ENCODE data around the gene PLA2G12B. TPM values are rescaled to one million over a fixed set of nuclear protein-coding genes. Genes with fewer than 3 reads are reported as not detected.
"Not testable (repeated sequence)": the region's sequence is repeated elsewhere in the genome, so short reads cannot be mapped to it uniquely, and the experiment has no call there.

PLA2G12B gene
- total RNA-seq, 4 donors from 2014 or later = not detected

- Histone ChIP-seq H3K27ac (replicated peaks in 1 of 4) (no peak overlapping the region), H3K4me1 (no peaks in the 10 kb centered on the region), H3K4me3 (no peak overlapping the region), H3K9me3 (peaks cover 0 to 15% (median 13%) of the 10 kb centered on the region in 4 donors), H3K27me3 (no peaks in the 10 kb centered on the region), H3K36me3 (no peaks in the 10 kb centered on the region)
- TF ChIP-seq EP300 (IDR thresholded peaks at IDR 0.05) = no peak
- TF ChIP-seq, protein P1, sequence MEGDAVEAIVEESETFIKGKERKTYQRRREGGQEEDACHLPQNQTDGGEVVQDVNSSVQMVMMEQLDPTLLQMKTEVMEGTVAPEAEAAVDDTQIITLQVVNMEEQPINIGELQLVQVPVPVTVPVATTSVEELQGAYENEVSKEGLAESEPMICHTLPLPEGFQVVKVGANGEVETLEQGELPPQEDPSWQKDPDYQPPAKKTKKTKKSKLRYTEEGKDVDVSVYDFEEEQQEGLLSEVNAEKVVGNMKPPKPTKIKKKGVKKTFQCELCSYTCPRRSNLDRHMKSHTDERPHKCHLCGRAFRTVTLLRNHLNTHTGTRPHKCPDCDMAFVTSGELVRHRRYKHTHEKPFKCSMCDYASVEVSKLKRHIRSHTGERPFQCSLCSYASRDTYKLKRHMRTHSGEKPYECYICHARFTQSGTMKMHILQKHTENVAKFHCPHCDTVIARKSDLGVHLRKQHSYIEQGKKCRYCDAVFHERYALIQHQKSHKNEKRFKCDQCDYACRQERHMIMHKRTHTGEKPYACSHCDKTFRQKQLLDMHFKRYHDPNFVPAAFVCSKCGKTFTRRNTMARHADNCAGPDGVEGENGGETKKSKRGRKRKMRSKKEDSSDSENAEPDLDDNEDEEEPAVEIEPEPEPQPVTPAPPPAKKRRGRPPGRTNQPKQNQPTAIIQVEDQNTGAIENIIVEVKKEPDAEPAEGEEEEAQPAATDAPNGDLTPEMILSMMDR (IDR thresholded peaks at IDR 0.05) = no peak
- intact Hi-C loops (cut with DNase I) = no loop called here
- WGBS = 95% methylated on average over 8 of the region's 8 CpGs
- no peak for DNase-seq (ENCODE audit: extremely low spot score)
These were observed 36.3 kb downstream of the PLA2G12B start for GRCh38 chr10:72918352-72918751.

DNA sequence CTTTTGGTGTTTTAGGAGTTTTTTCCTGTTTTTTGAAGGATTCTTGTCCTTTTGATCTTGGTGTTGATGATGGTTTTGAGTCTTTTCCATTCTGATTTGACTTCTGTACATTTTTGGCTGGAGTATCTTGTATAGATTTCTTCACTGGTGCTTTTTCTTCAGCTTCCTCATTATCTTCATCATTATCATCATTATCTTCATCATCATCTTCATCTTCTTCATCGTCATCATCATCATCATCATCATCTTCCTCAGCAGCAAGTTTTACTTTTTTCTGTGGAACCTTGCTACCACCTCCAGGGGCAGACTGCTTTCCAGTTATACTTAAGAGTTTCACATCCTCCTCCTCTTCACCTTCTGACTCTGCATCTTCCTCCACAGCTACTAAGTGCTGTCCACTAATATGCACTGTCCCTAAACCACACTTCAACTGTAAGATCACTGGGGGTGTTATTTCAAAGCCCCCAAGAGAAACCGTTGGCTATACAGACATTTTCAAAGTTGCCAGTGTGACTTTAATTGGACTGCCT, 36.7 kb downstream of the PLA2G12B start:
- intact Hi-C loops (cut with DNase I); H3K27ac ChIP-seq (replicated peaks in 1 of 4); H3K36me3 ChIP-seq; DNase-seq (ENCODE audit: extremely low spot score); H3K4me3 ChIP-seq; H3K27me3 ChIP-seq; H3K4me1 ChIP-seq: not testable (repeated sequence)
- WGBS = 91% methylated on average over 2 of the region's 2 CpGs
- peaks cover 0 to 15% (median 13%) of the 10 kb centered on the region in 4 donors for H3K9me3 ChIP-seq

DNA sequence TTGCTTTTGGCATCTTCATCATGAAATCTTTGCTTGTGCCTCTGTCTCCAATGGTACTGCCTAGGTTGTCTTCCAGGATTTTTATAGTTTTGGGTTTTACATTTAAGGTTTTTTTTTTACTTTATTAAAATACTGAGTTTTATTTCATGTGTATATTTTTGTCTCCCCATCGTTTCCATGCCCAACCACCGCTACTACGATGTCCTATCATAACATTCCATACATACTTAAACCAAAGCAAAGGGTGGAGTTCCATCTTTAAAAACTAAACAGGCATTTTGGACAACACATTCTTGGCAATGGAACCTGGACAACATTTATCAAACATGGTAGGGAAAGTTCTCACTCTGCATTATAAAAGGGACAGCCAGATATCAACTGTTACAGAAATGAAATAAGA, 37.4 kb downstream of the PLA2G12B start:
- H3K27ac ChIP-seq (replicated peaks in 1 of 4); H3K4me1 ChIP-seq; intact Hi-C loops (cut with DNase I); H3K4me3 ChIP-seq; H3K27me3 ChIP-seq; DNase-seq (ENCODE audit: extremely low spot score); H3K36me3 ChIP-seq: not testable (repeated sequence)
- H3K9me3 ChIP-seq = peaks cover 0 to 14% (median 12%) of the 10 kb centered on the region in 4 donors
- 69% methylated on average over 3 of the region's 3 CpGs for WGBS

GRCh38 chr10:72913287-72913686, 41.3 kb downstream of the PLA2G12B start:
- Histone ChIP-seq H3K27me3 (no peaks in the 10 kb centered on the region), H3K36me3 (no peaks in the 10 kb centered on the region), H3K4me1 (no peaks in the 10 kb centered on the region), H3K4me3 (no peak overlapping the region), H3K9me3 (no peaks in the 10 kb centered on the region), H3K27ac (replicated peaks in 1 of 4) (no peak overlapping the region)
- DNase-seq (ENCODE audit: extremely low spot score) = no peak
- TF ChIP-seq POLR2A (IDR thresholded peaks at IDR 0.05; ENCODE audit: low read depth) (no peak), EP300 (IDR thresholded peaks at IDR 0.05) (no peak), POLR2AphosphoS5 (IDR thresholded peaks at IDR 0.05) (no peak)
- TF ChIP-seq, protein P1 (IDR thresholded peaks at IDR 0.05) = no peak
- intact Hi-C loops (cut with DNase I) = no loop called here
- 80% methylated on average over 7 of the region's 7 CpGs for WGBS

GRCh38 chr10:72912736-72913135, 41.9 kb downstream of the PLA2G12B start:
- Histone ChIP-seq H3K27ac (replicated peaks in 1 of 4) (no peak overlapping the region), H3K9me3 (no peaks in the 10 kb centered on the region), H3K4me1 (no peaks in the 10 kb centered on the region), H3K36me3 (no peaks in the 10 kb centered on the region), H3K4me3 (no peak overlapping the region), H3K27me3 (no peaks in the 10 kb centered on the region)
- TF ChIP-seq, protein P1 (IDR thresholded peaks at IDR 0.05) = no peak
- TF ChIP-seq POLR2AphosphoS5 (IDR thresholded peaks at IDR 0.05) = no peak
- TF ChIP-seq POLR2A (IDR thresholded peaks at IDR 0.05; ENCODE audit: low read depth) = no peak
- TF ChIP-seq EP300 (IDR thresholded peaks at IDR 0.05) = no peak
- intact Hi-C loops (cut with DNase I) = no loop called here
- WGBS = 92% methylated on average over 4 of the region's 4 CpGs
- DNase-seq (ENCODE audit: extremely low spot score) = no peak

DNA sequence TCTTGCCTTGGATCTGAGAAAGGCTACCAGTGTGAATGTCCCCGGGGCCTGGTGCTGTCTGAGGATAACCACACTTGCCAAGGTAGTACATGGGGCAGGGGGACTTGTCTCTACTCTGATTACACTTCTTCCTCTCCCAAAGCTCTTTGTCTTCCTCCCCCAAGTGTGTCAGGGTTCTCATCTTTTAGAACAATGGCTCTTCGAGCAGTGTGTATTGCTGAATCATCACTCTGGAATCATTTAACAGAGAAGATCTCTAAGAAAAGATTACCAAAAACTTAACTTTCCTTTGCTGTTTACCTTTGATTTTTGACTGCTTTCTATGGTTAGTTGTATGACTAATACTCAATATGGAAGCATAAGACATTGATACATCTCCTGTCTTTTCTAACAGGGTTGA, 42.8 kb downstream of the PLA2G12B start:
- WGBS = 91% methylated on average over 2 of the region's 2 CpGs
- H3K27me3 ChIP-seq = no peaks in the 10 kb centered on the region
- H3K4me1 ChIP-seq = no peaks in the 10 kb centered on the region
- DNase-seq (ENCODE audit: extremely low spot score) = no peak
- intact Hi-C loops (cut with DNase I) = no loop called here
- no peak overlapping the region for H3K27ac ChIP-seq (replicated peaks in 1 of 4)
- H3K9me3 ChIP-seq = no peaks in the 10 kb centered on the region
- TF ChIP-seq, protein P1 (IDR thresholded peaks at IDR 0.05) = no peak
- TF ChIP-seq POLR2AphosphoS5 (IDR thresholded peaks at IDR 0.05) = no peak
- no peak for TF ChIP-seq POLR2A (IDR thresholded peaks at IDR 0.05; ENCODE audit: low read depth)
- no peak for TF ChIP-seq EP300 (IDR thresholded peaks at IDR 0.05)
- H3K36me3 ChIP-seq = no peaks in the 10 kb centered on the region
- H3K4me3 ChIP-seq = no peak overlapping the region

All from esophagus muscularis mucosa (tissue), 4 donors.